CD4-positive, alpha-beta T cell (primary cell): ENCODE measurements around the gene TNFAIP2. TPM values are rescaled to one million over a fixed set of nuclear protein-coding genes. Genes with fewer than 3 reads are reported as not detected.

Source experiments
- ATAC-seq: fragments of 200-7000 bp; cut with Tn5 transposase; one replicate; pipeline ENCODE4 v1.10.0; 2022; ENCODE audit warnings: mild to moderate bottlenecking; ENCODE audit not compliant: poor library complexity
- CTCF ChIA-PET: fragments of 350-600 bp; sonication (Branson Sonifier 250); formaldehyde crosslinking; loops from one replicate; lab custom pipeline; 2021; ENCODE audit warnings: antibody characterized with exemption, inconsistent platforms; lab: Charles Lee
- POLR2A ChIA-PET: fragments of 350-600 bp; sonication (Branson Sonifier 250); formaldehyde crosslinking; loops from one replicate; lab custom pipeline; 2021; ENCODE audit warnings: antibody characterized with exemption, inconsistent platforms; lab: Charles Lee
- DNase-seq, 14 experiments: peaks; one replicate each; pipeline ENCODE4 v3.0.0-alpha.2; 2013 to 2020; ENCODE audit warnings: mixed read lengths in 2 of 14
- H3K27ac ChIP-seq, 2 donors: one replicate each; pipeline versions ENCODE4 v1.5.1 to v1.7.0; 2013; ENCODE audit warnings: low read length in 2 of 2, low read depth in 1 of 2, mild to moderate bottlenecking in 1 of 2
- H3K27me3 ChIP-seq, 2 experiments: 1 replicate in 1 of 2; 2 replicates in 1 of 2; pipeline versions ENCODE4 v1.6.1 to v1.7.0; 2013; ENCODE audit warnings: low read length in 2 of 2, control low read depth in 1 of 2, mild to moderate bottlenecking in 1 of 2, moderate library complexity in 1 of 2; ENCODE audit not compliant: insufficient read depth in 2 of 2, control insufficient read depth in 1 of 2
- H3K36me3 ChIP-seq: one replicate; pipeline ENCODE4 v1.6.1; 2013; ENCODE audit warnings: low read length, control low read depth; ENCODE audit not compliant: insufficient read depth
- H3K4me1 ChIP-seq: one replicate; pipeline ENCODE4 v1.6.1; 2013; ENCODE audit warnings: low read length, control low read depth; ENCODE audit not compliant: insufficient read depth
- H3K4me3 ChIP-seq: one replicate; pipeline ENCODE4 v1.5.1; 2013; ENCODE audit warnings: mild to moderate bottlenecking, low read length, moderate library complexity
- H3K9me3 ChIP-seq, 2 experiments: 1 replicate in 1 of 2; 2 replicates in 1 of 2; pipeline versions ENCODE4 v1.6.1 to v1.7.0; 2013; ENCODE audit warnings: low read length in 2 of 2, mild to moderate bottlenecking in 2 of 2, control low read depth in 1 of 2, moderate library complexity in 1 of 2; ENCODE audit not compliant: control insufficient read depth in 1 of 2, insufficient read depth in 1 of 2
- H3K27ac Mint-ChIP-seq: one replicate; pipeline ENCODE4 v1.8.0; 2020; ENCODE audit warnings: mixed read lengths
- H3K27me3 Mint-ChIP-seq: one replicate; pipeline ENCODE4 v1.8.0; 2021; ENCODE audit warnings: mixed read lengths
- H3K36me3 Mint-ChIP-seq: one replicate; pipeline ENCODE4 v1.8.0; 2021; ENCODE audit warnings: low read depth, mixed read lengths
- H3K4me1 Mint-ChIP-seq: one replicate; pipeline ENCODE4 v1.8.0; 2021; ENCODE audit warnings: low read depth, mixed read lengths
- H3K4me3 Mint-ChIP-seq: one replicate; pipeline ENCODE4 v1.8.0; 2020; ENCODE audit warnings: mild to moderate bottlenecking, mixed read lengths
- H3K9me3 Mint-ChIP-seq: one replicate; pipeline ENCODE4 v1.8.0; 2020; ENCODE audit warnings: mixed read lengths
- CTCF ChIP-seq: fragments of 200-600 bp; IDR thresholded peaks from one replicate; pipeline ENCODE4 v1.8.0; 2022; ENCODE audit warnings: antibody characterized with exemption, mild to moderate bottlenecking
- intact Hi-C, 2 experiments: fragments of 100-400 bp; cut with DNase I in 1 of 2; cut with micrococcal nuclease in 1 of 2; formaldehyde crosslinking; loops; one replicate each; pipeline versions ENCODE4 v1.15.1 to v1.9.0; 2023 to 2025; cut with DNase I, micrococcal nuclease
- total RNA-seq, 174 experiments: library from RNA in 2 of 174; stranded (reverse) in 2 of 174; gene quantifications; one replicate each; pipeline ENCODE4 v1.2.3 and lab custom pipeline; 2021 to 2026

Gene TNFAIP2
- total RNA-seq, 2 experiments from 2014 or later, result 4.4 to 6.1 TPM

- Mint-ChIP-seq H3K27me3 (peaks cover 7% of the 10 kb centered on the region), H3K4me1 (no peaks in the 10 kb centered on the region), H3K4me3 (no peak overlapping the region), H3K27ac (no peak overlapping the region), H3K36me3 (no peaks in the 10 kb centered on the region), H3K9me3 (no peaks in the 10 kb centered on the region)
- Histone ChIP-seq H3K36me3 (no peaks in the 10 kb centered on the region), H3K9me3 (no peaks in the 10 kb centered on the region), H3K4me3 (no peak overlapping the region), H3K27me3 (no peaks in the 10 kb centered on the region), H3K27ac (no peak overlapping the region), H3K4me1 (peaks cover 9% of the 10 kb centered on the region)
- ChIA-PET CTCF (no interaction called here), POLR2A (no interaction called here)
- no peak for TF ChIP-seq CTCF
- no peak for DNase-seq
- ATAC-seq, result no peak
- intact Hi-C loops, result no loop called here
Observed at GRCh38 chr14:103158688-103159087, 35.4 kb downstream of the TNFAIP2 start.

- no peaks in the 10 kb centered on the region for H3K36me3 ChIP-seq
- Mint-ChIP-seq H3K27me3 (peaks cover 8% of the 10 kb centered on the region), H3K36me3 (no peaks in the 10 kb centered on the region), H3K4me3 (no peak overlapping the region), H3K9me3 (no peaks in the 10 kb centered on the region), H3K27ac (no peak overlapping the region), H3K4me1 (no peaks in the 10 kb centered on the region)
- no peaks in the 10 kb centered on the region for H3K9me3 ChIP-seq
- no peak overlapping the region for H3K4me3 ChIP-seq
- ChIA-PET CTCF (no interaction called here), POLR2A (no interaction called here)
- no peaks in the 10 kb centered on the region for H3K27me3 ChIP-seq
- intact Hi-C loops, result no loop called here
- ATAC-seq (no peak), DNase-seq (peak in 3 of 14 experiments; percentile 8 to 11 (median 10))
- peaks cover 9% of the 10 kb centered on the region for H3K4me1 ChIP-seq
- H3K27ac ChIP-seq, result no peak overlapping the region
- no peak for TF ChIP-seq CTCF
Observed at GRCh38 chr14:103160321-103161053, 37.2 kb downstream of the TNFAIP2 start.

DNA sequence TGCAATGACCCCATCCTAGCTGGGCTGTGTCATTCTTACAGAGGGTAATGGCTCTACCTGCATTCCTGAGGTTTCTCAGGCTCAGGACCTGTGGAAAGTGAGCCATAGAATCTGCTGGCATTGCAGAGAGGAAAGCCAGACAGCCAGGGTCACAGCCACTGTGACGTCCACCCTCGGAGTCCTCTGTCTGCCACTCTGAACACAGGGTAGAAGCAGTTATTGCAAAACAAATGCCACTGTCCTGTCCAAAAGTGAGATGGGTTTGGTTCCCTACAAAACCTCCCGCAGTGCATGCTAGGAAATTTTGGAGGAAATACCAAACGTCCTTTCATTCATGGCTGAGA is 37.8 kb downstream of the TNFAIP2 start:
- no peak for DNase-seq
- POLR2A ChIA-PET, result no interaction called here

More for the DNA sequence above, 37.8 kb downstream of the TNFAIP2 start:
- Mint-ChIP-seq H3K4me3 (no peak overlapping the region), H3K27ac (no peak overlapping the region), H3K9me3 (no peaks in the 10 kb centered on the region), H3K36me3 (no peaks in the 10 kb centered on the region), H3K27me3 (peaks cover 13% of the 10 kb centered on the region), H3K4me1 (no peaks in the 10 kb centered on the region)
- ATAC-seq, result no peak
- no peak overlapping the region for H3K27ac ChIP-seq
- TF ChIP-seq CTCF, result no peak
- intact Hi-C loops, result no loop called here
- no peaks in the 10 kb centered on the region for H3K27me3 ChIP-seq
- no peaks in the 10 kb centered on the region for H3K36me3 ChIP-seq
- H3K4me1 ChIP-seq, result peaks cover 9% of the 10 kb centered on the region
- no peaks in the 10 kb centered on the region for H3K9me3 ChIP-seq
- no peak overlapping the region for H3K4me3 ChIP-seq
- CTCF ChIA-PET, result no interaction called here
